ENCODE results near the gene MEGF11. TPM values are rescaled to one million over a fixed set of nuclear protein-coding genes. Genes with fewer than 3 reads are reported as not detected.

MEGF11 gene
- total RNA-seq, 4 donors from 2014 or later, result 0.76 TPM; not detected in 3

GRCh38 chr15:66019826-66020398, 233.6 kb downstream of the MEGF11 start:
- H3K27ac ChIP-seq, result no peak overlapping the region
- no peaks in the 10 kb centered on the region for H3K27me3 ChIP-seq
- no peak for DNase-seq
- H3K4me3 ChIP-seq, result no peak overlapping the region
- H3K9me3 ChIP-seq, result no peaks in the 10 kb centered on the region
- H3K36me3 ChIP-seq, result no peaks in the 10 kb centered on the region
- no peaks in the 10 kb centered on the region for H3K4me1 ChIP-seq
- intact Hi-C loops (cut with DNase I; ENCODE audit: low total_unique reads), result no loop called here
- no peak for TF ChIP-seq POLR2A (IDR thresholded peaks at IDR 0.05)
- TF ChIP-seq, protein P1, sequence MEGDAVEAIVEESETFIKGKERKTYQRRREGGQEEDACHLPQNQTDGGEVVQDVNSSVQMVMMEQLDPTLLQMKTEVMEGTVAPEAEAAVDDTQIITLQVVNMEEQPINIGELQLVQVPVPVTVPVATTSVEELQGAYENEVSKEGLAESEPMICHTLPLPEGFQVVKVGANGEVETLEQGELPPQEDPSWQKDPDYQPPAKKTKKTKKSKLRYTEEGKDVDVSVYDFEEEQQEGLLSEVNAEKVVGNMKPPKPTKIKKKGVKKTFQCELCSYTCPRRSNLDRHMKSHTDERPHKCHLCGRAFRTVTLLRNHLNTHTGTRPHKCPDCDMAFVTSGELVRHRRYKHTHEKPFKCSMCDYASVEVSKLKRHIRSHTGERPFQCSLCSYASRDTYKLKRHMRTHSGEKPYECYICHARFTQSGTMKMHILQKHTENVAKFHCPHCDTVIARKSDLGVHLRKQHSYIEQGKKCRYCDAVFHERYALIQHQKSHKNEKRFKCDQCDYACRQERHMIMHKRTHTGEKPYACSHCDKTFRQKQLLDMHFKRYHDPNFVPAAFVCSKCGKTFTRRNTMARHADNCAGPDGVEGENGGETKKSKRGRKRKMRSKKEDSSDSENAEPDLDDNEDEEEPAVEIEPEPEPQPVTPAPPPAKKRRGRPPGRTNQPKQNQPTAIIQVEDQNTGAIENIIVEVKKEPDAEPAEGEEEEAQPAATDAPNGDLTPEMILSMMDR (IDR thresholded peaks at IDR 0.05), result no peak

GRCh38 chr15:66019368-66019767, 234.2 kb downstream of the MEGF11 start:
- no peaks in the 10 kb centered on the region for H3K36me3 ChIP-seq
- intact Hi-C loops (cut with DNase I; ENCODE audit: low total_unique reads), result no loop called here
- no peaks in the 10 kb centered on the region for H3K4me1 ChIP-seq

DNA sequence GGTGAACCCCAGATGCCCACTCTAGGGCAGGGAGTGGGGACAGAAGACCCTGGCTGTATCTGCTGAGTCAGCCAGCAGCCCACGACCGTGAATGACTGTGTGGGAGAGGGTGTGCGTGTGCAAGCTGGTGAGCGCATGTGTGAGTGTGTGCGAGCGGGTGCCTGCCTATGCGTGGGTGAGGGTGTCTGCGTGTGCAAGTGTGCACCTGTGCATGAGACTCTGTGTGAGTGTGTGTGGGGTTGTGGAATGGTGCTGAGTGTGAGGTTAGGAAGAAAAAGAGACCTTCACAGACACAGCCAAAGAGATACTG, 235.1 kb downstream of the MEGF11 start:
- Histone ChIP-seq H3K27me3 (no peaks in the 10 kb centered on the region), H3K4me1 (no peaks in the 10 kb centered on the region), H3K4me3 (no peak overlapping the region), H3K36me3 (no peaks in the 10 kb centered on the region), H3K9me3 (no peaks in the 10 kb centered on the region), H3K27ac (no peak overlapping the region)
- no peak for DNase-seq
- TF ChIP-seq POLR2A (IDR thresholded peaks at IDR 0.05), result no peak
- TF ChIP-seq, protein P1 (IDR thresholded peaks at IDR 0.05), result no peak
- intact Hi-C loops (cut with DNase I; ENCODE audit: low total_unique reads), result no loop called here

More at GRCh38 chr15:66019368-66019767, 234.2 kb downstream of the MEGF11 start:
- no peak overlapping the region for H3K4me3 ChIP-seq
- TF ChIP-seq, protein P1 (IDR thresholded peaks at IDR 0.05), result no peak
- TF ChIP-seq POLR2A (IDR thresholded peaks at IDR 0.05), result no peak
- H3K27ac ChIP-seq, result no peak overlapping the region
- no peaks in the 10 kb centered on the region for H3K9me3 ChIP-seq
- no peaks in the 10 kb centered on the region for H3K27me3 ChIP-seq
- DNase-seq, result no peak

DNA sequence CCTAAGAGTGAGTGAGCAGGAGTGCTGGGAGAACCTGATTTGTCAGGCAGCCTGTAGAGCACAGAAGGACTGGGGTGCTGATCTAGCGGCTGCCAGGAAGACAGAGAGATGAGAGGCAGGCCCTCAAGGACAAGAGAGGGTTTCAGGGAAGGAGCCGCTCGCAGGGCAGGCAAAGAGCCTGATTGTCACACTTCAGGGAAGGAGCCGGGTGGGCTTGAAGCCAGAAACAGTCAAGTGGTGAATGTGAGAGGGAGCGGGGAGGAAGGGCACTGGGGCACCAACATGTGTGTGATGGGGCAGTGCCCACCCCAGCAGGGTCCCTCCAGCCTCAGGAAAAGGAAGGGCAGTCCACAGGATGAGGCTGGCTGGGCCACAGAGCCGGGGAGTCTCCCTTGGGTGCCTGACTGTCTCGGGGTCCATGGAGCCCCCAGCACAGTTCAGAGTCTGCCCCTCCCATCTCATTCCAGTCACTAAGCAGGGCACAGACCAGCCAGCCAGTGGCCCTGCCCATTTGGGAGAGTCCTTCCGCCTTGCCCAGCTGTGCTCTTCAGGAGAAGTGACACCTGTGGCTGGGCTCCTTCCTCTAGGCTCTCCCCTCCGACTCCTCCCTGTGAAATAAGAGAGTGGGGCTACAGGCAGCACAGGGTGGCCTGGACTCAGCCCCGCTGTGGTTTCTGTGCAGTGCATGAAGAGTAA, 235.6 kb downstream of the MEGF11 start:
- Histone ChIP-seq H3K27me3 (no peaks in the 10 kb centered on the region), H3K4me1 (no peaks in the 10 kb centered on the region), H3K4me3 (no peak overlapping the region), H3K9me3 (no peaks in the 10 kb centered on the region), H3K27ac (no peak overlapping the region), H3K36me3 (no peaks in the 10 kb centered on the region)
- intact Hi-C loops (cut with DNase I; ENCODE audit: low total_unique reads), result no loop called here
- DNase-seq, result no peak
- TF ChIP-seq, protein P1 (IDR thresholded peaks at IDR 0.05), result no peak
- no peak for TF ChIP-seq POLR2A (IDR thresholded peaks at IDR 0.05)

DNA sequence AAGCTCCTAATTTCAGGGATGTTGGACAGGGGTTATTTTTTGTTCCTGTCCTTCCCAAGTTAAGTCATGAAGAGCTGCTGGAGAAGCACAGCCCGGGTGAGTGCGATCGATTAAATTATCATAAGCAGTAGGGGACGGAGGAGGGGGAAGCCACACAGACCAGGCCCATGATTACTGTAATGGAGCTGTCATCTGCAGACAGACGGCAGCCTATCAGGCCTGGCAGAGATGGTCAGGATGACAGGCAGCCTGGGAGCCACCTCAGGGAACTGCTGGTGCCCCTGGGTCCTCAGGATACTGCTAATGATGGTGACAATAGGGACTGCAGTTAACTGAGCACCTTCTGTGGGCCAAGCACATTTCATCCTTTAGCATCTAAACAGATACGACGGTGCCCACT, 236.6 kb downstream of the MEGF11 start:
- intact Hi-C loops (cut with DNase I; ENCODE audit: low total_unique reads), result no loop called here
- Histone ChIP-seq H3K36me3 (no peaks in the 10 kb centered on the region), H3K4me3 (no peak overlapping the region), H3K9me3 (no peaks in the 10 kb centered on the region), H3K27me3 (no peaks in the 10 kb centered on the region), H3K4me1 (no peaks in the 10 kb centered on the region), H3K27ac (no peak overlapping the region)
- TF ChIP-seq POLR2A (IDR thresholded peaks at IDR 0.05), result no peak
- TF ChIP-seq, protein P1 (IDR thresholded peaks at IDR 0.05), result no peak
- no peak for DNase-seq

All from uterus (tissue), 4 donors.